ENCODE data around the gene SAMD14.

SAMD14 gene

GRCh38 chr17:50094243-50094752 is 35.7 kb downstream of the SAMD14 start:
- peak; percentile 93 for DNase-seq

DNA sequence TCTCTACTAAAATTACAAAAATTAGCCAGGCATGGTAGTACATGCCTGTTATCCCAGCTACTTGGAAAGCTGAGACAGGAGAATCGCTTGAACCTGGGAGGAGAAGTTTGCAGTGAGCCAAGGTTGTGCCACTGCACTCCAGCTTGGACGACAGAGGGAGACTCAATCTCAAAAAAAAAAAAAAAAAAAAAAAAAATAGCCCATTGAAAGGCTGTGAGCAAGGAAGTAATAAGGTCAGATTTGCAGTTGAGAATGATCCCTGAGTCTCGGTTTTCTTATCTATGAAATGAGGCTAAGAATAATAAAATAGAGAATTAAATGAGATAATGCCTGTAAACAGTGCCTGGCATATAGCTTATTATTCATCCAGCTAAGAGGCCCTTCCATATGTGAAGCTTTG is 36.2 kb downstream of the SAMD14 start:
- DNase-seq: no peak

- DNase-seq: no peak
Measured at GRCh38 chr17:50093246-50093645, 36.7 kb downstream of the SAMD14 start.

DNA sequence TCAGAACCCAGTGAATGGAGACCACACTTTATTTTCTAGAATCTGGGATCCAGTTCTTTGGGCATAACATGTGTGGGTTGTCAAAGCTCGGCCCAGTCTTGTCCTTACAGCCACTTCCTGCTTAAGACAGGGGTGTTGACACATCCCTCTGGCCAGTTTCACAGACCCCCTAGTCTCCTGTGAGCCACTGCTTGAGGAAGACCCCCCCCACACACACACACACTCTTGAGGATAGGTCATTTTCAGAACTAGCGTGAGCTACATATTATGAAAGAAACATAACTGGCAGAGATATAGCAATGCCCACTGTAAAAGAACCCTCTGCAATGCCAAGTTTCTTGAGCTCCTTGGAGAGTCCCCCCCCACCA is 38.1 kb downstream of the SAMD14 start:
- no peak for DNase-seq

- no peak for DNase-seq
Measured at GRCh38 chr17:50090971-50091917, 38.7 kb downstream of the SAMD14 start.

- no peak for DNase-seq
Measured at GRCh38 chr17:50090071-50090470, 39.9 kb downstream of the SAMD14 start.

GRCh38 chr17:50088952-50089825 is 40.8 kb downstream of the SAMD14 start:
- DNase-seq: no peak

DNA sequence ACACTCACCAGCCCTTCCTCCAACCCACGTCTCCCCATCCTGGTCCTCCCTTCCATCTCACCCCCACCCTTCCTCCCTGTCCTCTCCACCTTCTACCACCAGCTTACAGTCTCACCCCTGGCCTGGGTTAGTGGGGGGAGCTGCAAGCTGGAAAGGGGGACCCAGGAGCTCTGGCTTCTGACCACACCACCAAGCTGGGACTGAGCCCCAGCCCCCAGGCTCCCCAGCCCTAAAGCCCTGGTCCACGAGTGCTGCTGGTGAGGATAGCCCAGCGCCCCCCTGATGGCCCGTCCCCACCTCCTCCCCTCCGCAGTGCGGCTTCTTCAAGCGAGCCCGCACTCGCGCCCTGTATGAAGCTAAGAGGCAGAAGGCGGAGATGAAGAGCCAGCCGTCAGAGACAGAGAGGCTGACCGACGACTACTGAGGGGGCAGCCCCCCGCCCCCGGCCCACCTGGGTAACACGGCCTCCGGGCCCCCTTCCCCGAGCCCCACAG is 42.0 kb downstream of the SAMD14 start:
- DNase-seq: no peak

GRCh38 chr17:50087246-50087911 is 42.6 kb downstream of the SAMD14 start:
- DNase-seq: peak; percentile 83

DNA sequence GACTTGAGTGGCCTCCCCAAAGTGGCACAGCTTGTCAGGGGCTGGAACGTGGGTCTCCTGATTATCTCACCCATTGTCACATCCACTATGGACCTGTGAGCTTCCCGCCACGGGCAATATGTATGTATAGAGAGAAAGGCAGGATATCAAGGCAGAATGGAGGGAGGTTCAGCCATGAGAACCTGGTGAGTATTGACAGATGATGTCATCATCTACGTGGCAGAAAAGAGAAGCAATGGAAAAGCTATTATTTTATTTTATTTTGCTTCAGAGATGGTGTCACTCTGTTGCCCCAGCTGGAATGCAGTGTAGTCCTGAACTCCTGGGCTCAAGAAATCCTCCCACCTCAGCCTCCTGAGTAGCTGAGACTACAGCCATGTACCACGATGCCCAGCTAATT is 48.2 kb downstream of the SAMD14 start:
- DNase-seq: no peak

GRCh38 chr17:50080827-50081226 is 49.1 kb downstream of the SAMD14 start:
- no peak for DNase-seq

DNA sequence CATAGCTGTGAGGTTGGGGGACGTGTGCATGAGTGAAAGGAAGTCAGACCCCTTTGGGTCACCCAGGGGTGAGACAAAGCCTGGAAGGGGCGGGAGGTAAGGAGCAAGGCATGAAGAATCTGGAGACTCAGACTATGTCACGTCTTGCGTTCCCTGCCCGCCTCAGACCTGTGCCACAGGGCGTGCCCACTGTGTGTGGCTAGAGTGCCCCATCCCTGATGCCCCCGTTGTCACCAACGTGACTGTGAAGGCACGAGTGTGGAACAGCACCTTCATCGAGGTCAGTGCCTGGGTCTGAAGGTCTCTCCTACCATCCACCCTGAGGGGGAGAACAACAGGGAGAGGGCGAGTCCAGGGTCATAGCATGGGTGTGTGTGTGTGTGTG is 49.9 kb downstream of the SAMD14 start:
- no peak for DNase-seq

DNA sequence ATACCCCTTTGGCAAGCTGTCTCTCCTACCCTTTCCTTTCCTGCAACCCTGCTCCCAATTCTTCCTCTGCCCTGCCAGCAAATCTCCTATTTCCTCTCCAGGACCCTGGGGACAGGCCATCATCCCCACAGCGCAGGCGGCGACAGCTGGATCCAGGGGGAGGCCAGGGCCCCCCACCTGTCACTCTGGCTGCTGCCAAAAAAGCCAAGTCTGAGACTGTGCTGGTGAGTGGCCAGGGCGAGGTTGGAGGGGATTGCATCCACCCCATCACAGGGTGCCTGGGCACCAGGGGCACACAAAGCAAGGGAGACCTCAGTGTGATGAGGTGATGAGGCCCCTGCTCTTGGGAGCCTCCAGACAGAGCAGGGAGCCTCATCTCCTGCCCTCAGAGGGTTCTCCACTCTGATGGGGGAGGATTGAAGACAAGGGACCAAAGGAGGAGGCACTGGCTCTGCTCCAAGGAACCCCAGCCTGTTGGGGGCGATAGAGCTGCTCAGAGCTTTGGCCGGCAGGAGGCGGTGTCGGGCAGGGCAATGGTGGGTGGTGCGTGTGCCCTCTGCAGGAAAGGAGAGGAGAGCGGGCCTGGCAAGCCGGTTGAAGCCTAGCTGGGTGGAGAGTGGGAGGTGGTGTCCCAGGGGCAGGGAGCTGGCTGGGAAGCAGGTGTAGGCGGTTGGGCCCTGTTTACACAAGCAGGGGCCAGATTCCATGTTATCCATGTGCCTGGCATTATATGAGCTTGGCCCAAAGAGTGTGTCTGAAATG is 50.4 kb downstream of the SAMD14 start:
- DNase-seq: peak; percentile 61

DNA sequence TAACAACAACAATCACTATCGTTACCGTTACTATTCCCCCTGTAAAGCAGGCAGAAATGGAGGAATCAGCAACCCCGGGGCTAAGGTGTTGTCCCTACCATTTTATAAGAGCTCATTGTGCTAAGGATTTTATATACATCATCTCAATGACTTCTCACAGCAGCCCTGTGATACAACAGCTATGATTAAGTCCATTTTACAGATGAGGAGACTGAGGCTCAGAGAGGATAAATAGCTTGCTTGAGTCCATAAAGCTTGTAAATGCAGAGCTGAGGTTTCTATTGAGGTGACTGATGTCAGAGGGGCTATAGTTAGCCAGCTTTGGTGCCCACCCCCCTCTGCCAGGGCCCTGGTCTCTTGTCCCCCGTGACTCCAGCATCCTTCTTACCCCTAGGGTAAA is 51.5 kb downstream of the SAMD14 start:
- DNase-seq: no peak

DNA sequence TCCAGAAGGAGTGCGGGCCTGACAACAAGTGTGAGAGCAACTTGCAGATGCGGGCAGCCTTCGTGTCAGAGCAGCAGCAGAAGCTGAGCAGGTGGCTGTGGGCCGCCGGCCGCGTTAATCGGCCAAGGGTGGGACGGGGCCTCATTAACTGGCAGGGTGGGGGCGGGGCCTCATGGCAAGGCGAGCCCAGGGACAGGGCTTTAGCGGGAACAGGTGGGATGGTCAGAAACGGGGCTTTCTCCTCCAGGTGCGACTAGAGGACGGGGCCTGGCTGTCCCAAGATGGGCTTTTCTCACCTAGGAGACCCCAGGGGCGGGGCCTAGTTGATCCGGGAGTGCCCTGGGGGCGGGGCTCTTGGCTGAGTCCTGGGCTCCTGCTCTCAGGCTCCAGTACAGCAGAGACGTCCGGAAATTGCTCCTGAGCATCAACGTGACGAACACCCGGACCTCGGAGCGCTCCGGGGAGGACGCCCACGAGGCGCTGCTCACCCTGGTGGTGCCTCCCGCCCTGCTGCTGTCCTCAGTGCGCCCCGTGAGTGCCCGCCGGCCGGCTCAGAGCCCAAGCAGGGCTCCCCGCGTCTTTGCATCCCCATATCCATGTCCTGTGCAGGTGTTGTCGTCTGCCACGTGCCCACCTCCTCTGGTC is 53.2 kb downstream of the SAMD14 start:
- DNase-seq: no peak

DNA sequence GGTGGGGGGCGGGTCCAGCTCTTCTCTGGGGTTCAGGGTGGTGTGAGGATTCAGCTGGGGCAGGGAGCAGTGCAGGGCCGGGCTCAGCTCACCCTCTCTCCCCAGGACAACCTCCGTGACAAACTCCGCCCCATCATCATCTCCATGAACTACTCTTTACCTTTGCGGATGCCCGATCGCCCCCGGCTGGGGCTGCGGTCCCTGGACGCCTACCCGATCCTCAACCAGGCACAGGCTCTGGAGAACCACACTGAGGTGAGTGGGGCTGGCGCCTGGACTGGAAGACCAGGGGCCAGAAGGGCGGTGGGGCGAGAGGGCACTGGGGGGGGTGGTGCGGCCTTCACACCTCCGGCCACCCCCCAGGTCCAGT is 53.8 kb downstream of the SAMD14 start:
- DNase-seq: no peak

DNA sequence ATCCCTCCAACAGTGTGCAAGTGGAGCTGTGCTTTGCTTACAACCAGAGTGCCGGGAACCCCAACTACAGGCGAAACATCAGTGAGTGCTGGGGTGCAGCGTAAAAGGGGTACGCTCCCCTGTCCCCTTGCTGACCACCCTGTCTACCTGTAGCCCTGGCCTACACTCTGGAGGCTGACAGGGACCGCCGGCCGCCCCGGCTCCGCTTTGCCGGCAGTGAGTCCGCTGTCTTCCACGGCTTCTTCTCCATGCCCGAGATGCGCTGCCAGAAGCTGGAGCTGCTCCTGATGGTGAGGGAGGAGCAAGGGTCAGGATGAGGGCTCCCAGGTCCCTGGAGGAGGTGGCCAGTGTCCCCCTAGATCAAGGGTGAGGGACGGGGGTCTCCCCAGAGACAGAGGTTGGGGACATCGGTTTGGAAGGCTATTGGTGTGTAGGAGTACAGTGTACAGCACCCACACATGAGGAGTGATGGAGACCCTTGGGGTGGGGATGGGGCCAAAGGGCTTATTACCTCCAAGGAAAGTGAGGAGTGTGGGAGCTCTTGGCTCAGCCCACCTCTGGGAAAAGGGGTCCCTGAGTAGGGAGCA is 54.4 kb downstream of the SAMD14 start:
- DNase-seq: no peak

DNA sequence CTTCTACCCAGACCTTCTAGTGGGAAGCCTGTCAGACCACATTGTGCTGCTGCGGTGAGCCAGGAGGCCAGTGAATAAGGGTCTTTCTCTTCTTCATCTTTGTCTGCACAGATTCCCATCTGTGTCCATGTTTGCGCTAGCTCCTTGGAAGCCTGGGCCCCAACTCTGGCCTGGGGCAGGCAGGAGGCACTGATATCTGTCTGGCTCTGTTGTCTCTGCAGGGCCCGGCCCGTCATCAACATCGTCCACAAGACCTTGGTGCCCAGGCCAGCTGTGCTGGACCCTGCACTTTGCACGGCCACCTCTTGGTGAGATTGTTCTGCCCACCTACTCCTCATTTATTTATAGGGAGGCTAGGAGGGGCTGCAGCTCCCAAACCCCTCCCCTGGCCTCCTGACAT is 55.7 kb downstream of the SAMD14 start:
- DNase-seq: no peak

DNA sequence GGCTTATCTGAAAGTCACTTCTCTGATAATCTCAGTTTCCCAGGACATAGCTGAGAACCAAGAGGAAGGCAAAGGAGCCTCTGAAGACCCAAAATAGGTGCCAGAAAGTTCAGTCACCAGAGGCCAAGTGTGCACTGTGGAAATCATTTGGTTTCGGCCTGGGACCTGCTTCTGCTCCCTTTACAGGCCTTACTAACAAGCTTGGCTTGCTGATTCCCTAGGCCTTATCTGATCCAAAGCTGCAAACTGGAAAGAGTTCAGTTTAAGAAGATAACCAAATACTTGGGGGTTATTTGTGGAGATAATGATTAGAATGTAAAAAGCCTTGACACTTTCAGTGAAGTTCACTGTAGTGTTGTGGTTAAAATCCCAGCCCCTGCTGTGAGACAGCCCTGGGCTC is 57.0 kb downstream of the SAMD14 start:
- no peak for DNase-seq

- no peak for DNase-seq
Measured at GRCh38 chr17:50072130-50072529, 57.8 kb downstream of the SAMD14 start.

GRCh38 chr17:50071692-50072091 is 58.3 kb downstream of the SAMD14 start:
- DNase-seq: no peak
